HEK293 (cell line): ENCODE data around the gene KIAA1191.

ENCODE experiments used
- EGR2 ChIP-seq: fragments of 450-650 bp; formaldehyde crosslinking; IDR thresholded peaks from 2 replicates; pipeline ENCODE4 v1.5.1; 2016; ENCODE audit warnings: low read depth, missing biosample characterization, missing genetic modification characterization
- GLIS1 ChIP-seq: fragments of 450-650 bp; formaldehyde crosslinking; IDR thresholded peaks from 2 replicates; pipeline ENCODE4 v1.5.1; 2016; ENCODE audit warnings: missing biosample characterization, missing genetic modification characterization
- HOXA7 ChIP-seq: sonication (generic); formaldehyde crosslinking; IDR thresholded peaks from 2 replicates; pipeline ENCODE4 v1.8.1; 2022; ENCODE audit warnings: missing genetic modification reagents, borderline replicate concordance
- KLF10 ChIP-seq: fragments of 450-650 bp; IDR thresholded peaks from 2 replicates; pipeline ENCODE4 v1.5.1; 2018; ENCODE audit warnings: missing biosample characterization, mild to moderate bottlenecking, missing genetic modification characterization
- SETDB1 ChIP-seq: IDR thresholded peaks from one replicate; pipeline ENCODE4 v1.6.1; 2017; ENCODE audit warnings: mild to moderate bottlenecking, low read length, moderate library complexity, mixed read lengths; ENCODE audit not compliant: insufficient read length
- ZBTB20 ChIP-seq: fragments of 450-650 bp; formaldehyde crosslinking; IDR thresholded peaks from 2 replicates; pipeline ENCODE4 v1.5.1; 2016; ENCODE audit warnings: missing biosample characterization, missing genetic modification characterization
- ZBTB44 ChIP-seq: fragments of 450-650 bp; IDR thresholded peaks from 2 replicates; pipeline ENCODE4 v1.5.1; 2018; ENCODE audit warnings: missing biosample characterization, mild to moderate bottlenecking, missing genetic modification characterization
- ZBTB7A ChIP-seq: fragments of 450-650 bp; formaldehyde crosslinking; IDR thresholded peaks from 2 replicates; pipeline ENCODE4 v1.5.1; 2016; ENCODE audit warnings: low read depth, missing biosample characterization, missing genetic modification characterization
- ZFP69B ChIP-seq: fragments of 450-650 bp; formaldehyde crosslinking; IDR thresholded peaks from 2 replicates; pipeline ENCODE4 v1.5.1; 2016; ENCODE audit warnings: missing biosample characterization, missing genetic modification characterization
- ZIC2 ChIP-seq: fragments of 450-650 bp; formaldehyde crosslinking; IDR thresholded peaks from 2 replicates; pipeline ENCODE4 v1.5.1; 2016; ENCODE audit warnings: missing biosample characterization, missing genetic modification characterization
- ZNF10 ChIP-seq: fragments of 450-650 bp; formaldehyde crosslinking; IDR thresholded peaks from 2 replicates; pipeline ENCODE4 v1.5.1; 2017; ENCODE audit warnings: missing biosample characterization, missing genetic modification characterization
- ZNF214 ChIP-seq: fragments of 450-650 bp; formaldehyde crosslinking; IDR thresholded peaks from 2 replicates; pipeline ENCODE4 v1.5.1; 2017; ENCODE audit warnings: missing biosample characterization, mild to moderate bottlenecking, missing genetic modification characterization, borderline replicate concordance
- ZNF266 ChIP-seq: fragments of 450-650 bp; formaldehyde crosslinking; IDR thresholded peaks from 2 replicates; pipeline ENCODE4 v1.5.1; 2016; ENCODE audit warnings: missing biosample characterization, missing genetic modification characterization, low read depth
- ZNF280C ChIP-seq: fragments of 450-650 bp; formaldehyde crosslinking; IDR thresholded peaks from 2 replicates; pipeline ENCODE4 v1.5.1; 2016; ENCODE audit warnings: missing biosample characterization, missing genetic modification characterization
- ZNF292 ChIP-seq: fragments of 450-650 bp; formaldehyde crosslinking; IDR thresholded peaks from 2 replicates; pipeline ENCODE4 v1.5.1; 2016; ENCODE audit warnings: low read depth, missing biosample characterization, missing genetic modification characterization, borderline replicate concordance
- ZNF302 ChIP-seq: fragments of 450-650 bp; formaldehyde crosslinking; IDR thresholded peaks from 2 replicates; pipeline ENCODE4 v1.5.1; 2016; ENCODE audit warnings: missing biosample characterization, missing genetic modification characterization, low read depth
- ZNF311 ChIP-seq: fragments of 450-650 bp; formaldehyde crosslinking; IDR thresholded peaks from 2 replicates; pipeline ENCODE4 v1.5.1; 2017; ENCODE audit warnings: missing biosample characterization, missing genetic modification characterization, borderline replicate concordance
- ZNF354C ChIP-seq: fragments of 450-650 bp; formaldehyde crosslinking; IDR thresholded peaks from 2 replicates; pipeline ENCODE4 v1.5.1; 2016; ENCODE audit warnings: missing biosample characterization, missing genetic modification characterization, low read depth, borderline replicate concordance
- ZNF416 ChIP-seq: fragments of 450-650 bp; formaldehyde crosslinking; IDR thresholded peaks from 2 replicates; pipeline ENCODE4 v1.5.1; 2016; ENCODE audit warnings: missing biosample characterization, missing genetic modification characterization
- ZNF433 ChIP-seq: fragments of 450-650 bp; formaldehyde crosslinking; IDR thresholded peaks from 2 replicates; pipeline ENCODE4 v1.5.1; 2016; ENCODE audit warnings: missing biosample characterization, missing genetic modification characterization, low read depth
- ZNF501 ChIP-seq: fragments of 450-650 bp; formaldehyde crosslinking; IDR thresholded peaks from 2 replicates; pipeline ENCODE4 v1.5.1; 2016; ENCODE audit warnings: missing biosample characterization, missing genetic modification characterization
- ZNF558 ChIP-seq: fragments of 450-650 bp; formaldehyde crosslinking; IDR thresholded peaks from 2 replicates; pipeline ENCODE4 v1.5.1; 2016; ENCODE audit warnings: missing biosample characterization, missing genetic modification characterization
- ZNF621 ChIP-seq: fragments of 450-650 bp; formaldehyde crosslinking; IDR thresholded peaks from 2 replicates; pipeline ENCODE4 v1.5.1; 2017; ENCODE audit warnings: missing biosample characterization, missing genetic modification characterization
- ZNF626 ChIP-seq: fragments of 450-650 bp; sonication (Bioruptor Pico); formaldehyde crosslinking; IDR thresholded peaks from 2 replicates; pipeline ENCODE4 v1.5.1; 2018; ENCODE audit warnings: missing biosample characterization, missing genetic modification characterization, inconsistent platforms
- ZNF629 ChIP-seq: fragments of 450-650 bp; formaldehyde crosslinking; IDR thresholded peaks from 2 replicates; pipeline ENCODE4 v1.5.1; 2017; ENCODE audit warnings: missing biosample characterization, missing genetic modification characterization
- ZNF664 ChIP-seq: fragments of 450-650 bp; formaldehyde crosslinking; IDR thresholded peaks from 2 replicates; pipeline ENCODE4 v1.5.1; 2016; ENCODE audit warnings: missing biosample characterization, missing genetic modification characterization
- ZNF670 ChIP-seq: fragments of 450-650 bp; formaldehyde crosslinking; IDR thresholded peaks from 2 replicates; pipeline ENCODE4 v1.5.1; 2016; ENCODE audit warnings: missing biosample characterization, missing genetic modification characterization, low read depth
- ZNF768 ChIP-seq: fragments of 450-650 bp; formaldehyde crosslinking; IDR thresholded peaks from 2 replicates; pipeline ENCODE4 v1.5.1; 2018; ENCODE audit warnings: missing biosample characterization, mild to moderate bottlenecking, missing genetic modification characterization
- ZNF843 ChIP-seq: fragments of 450-650 bp; formaldehyde crosslinking; IDR thresholded peaks from 2 replicates; pipeline ENCODE4 v1.5.1; 2016; ENCODE audit warnings: missing biosample characterization, missing genetic modification characterization
- ZSCAN23 ChIP-seq: fragments of 450-650 bp; formaldehyde crosslinking; IDR thresholded peaks from 2 replicates; pipeline ENCODE4 v1.5.1; 2016; ENCODE audit warnings: missing biosample characterization, missing genetic modification characterization
- TF ChIP-seq, protein P1 (sequence below): sonication (generic); formaldehyde crosslinking; IDR thresholded peaks from 2 replicates; pipeline ENCODE4 v1.8.1; 2022; ENCODE audit warnings: mild to moderate bottlenecking, moderate library complexity, missing genetic modification reagents
- TF ChIP-seq, protein P2 (sequence below): fragments of 450-650 bp; formaldehyde crosslinking; IDR thresholded peaks from 2 replicates; pipeline ENCODE4 v1.5.1; 2016; ENCODE audit warnings: missing biosample characterization, missing genetic modification characterization

KIAA1191 gene

DNA sequence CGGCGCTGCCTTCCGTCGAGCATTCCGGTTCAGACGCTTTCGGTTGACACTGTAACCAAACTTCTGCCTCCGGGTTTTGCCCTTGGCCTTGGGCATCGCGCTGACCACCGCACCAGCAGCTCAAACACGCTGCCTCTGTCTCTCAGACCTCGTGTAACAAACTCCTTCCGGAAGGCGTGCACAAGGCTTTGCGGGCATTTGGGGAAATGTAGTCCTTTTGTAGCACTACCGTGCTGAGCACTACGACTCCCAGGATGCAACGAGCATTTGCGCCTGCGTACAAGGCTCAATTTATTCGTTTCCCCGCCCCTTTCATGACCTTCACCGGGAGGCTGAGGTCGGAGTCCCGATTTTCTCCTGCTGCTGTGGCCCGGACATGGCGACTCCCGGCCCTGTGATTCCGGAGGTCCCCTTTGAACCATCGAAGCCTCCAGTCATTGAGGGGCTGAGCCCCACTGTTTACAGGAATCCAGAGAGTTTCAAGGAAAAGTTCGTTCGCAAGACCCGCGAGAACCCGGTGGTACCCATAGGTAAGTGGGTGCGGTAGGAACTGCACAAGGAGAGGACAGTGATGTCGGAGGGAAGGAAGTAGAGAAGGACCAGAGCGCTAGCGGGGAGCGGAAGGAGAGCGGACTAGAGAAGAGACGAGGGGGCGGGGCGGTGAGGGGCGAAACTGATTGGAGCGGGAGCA is 27.0 kb upstream of the KIAA1191 start, which contains the start of the genes HIGD2A and NOP16 (continued):
- TF ChIP-seq ZNF280C (tag by site-specific recombination) (no peak), ZNF416 (no peak), ZNF621 (tag by site-specific recombination) (no peak), ZNF626 (no peak), ZNF501 (tag by site-specific recombination) (peak; percentile 100), ZNF214 (tag by site-specific recombination) (no peak), KLF10 (peak; percentile 99), ZNF311 (tag by site-specific recombination) (no peak), EGR2 (peak; percentile 76; the same call in 1 of the 2 replicates), ZNF354C (tag by site-specific recombination) (no peak), ZSCAN23 (tag by site-specific recombination) (peak; percentile 96), ZFP69B (tag by site-specific recombination) (peak; percentile 94), ZNF768 (tag by site-specific recombination) (no peak), ZNF843 (tag by site-specific recombination) (peak; percentile 82), ZBTB20 (tag by site-specific recombination) (peak; percentile 85), HOXA7 (no peak), ZNF670 (tag by site-specific recombination) (no peak), ZNF433 (no peak), ZNF629 (tag by site-specific recombination) (peak; percentile 91), ZNF558 (tag by site-specific recombination) (peak; percentile 57; the same call in 1 of the 2 replicates), SETDB1 (no peak), ZBTB44 (no peak), ZNF292 (no peak), GLIS1 (tag by site-specific recombination) (0 out of 2 replicates have a peak, but pooled peaks have one; percentile 57), ZNF266 (tag by site-specific recombination) (peak; percentile 10; the same call in 1 of the 2 replicates), ZNF10 (tag by site-specific recombination) (peak; percentile 92), ZNF302 (tag by site-specific recombination) (0 out of 2 replicates have a peak, but pooled peaks have one; percentile 19), ZIC2 (peak; percentile 79), ZNF664 (tag by site-specific recombination) (peak; percentile 81), ZBTB7A (tag by site-specific recombination) (peak; percentile 98)
- TF ChIP-seq, protein P1, sequence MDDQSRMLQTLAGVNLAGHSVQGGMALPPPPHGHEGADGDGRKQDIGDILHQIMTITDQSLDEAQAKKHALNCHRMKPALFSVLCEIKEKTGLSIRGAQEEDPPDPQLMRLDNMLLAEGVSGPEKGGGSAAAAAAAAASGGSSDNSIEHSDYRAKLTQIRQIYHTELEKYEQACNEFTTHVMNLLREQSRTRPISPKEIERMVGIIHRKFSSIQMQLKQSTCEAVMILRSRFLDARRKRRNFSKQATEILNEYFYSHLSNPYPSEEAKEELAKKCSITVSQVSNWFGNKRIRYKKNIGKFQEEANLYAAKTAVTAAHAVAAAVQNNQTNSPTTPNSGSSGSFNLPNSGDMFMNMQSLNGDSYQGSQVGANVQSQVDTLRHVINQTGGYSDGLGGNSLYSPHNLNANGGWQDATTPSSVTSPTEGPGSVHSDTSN (CRISPR knock-in tag), result no peak; the same call in 1 of the 2 replicates
- TF ChIP-seq, protein P2, sequence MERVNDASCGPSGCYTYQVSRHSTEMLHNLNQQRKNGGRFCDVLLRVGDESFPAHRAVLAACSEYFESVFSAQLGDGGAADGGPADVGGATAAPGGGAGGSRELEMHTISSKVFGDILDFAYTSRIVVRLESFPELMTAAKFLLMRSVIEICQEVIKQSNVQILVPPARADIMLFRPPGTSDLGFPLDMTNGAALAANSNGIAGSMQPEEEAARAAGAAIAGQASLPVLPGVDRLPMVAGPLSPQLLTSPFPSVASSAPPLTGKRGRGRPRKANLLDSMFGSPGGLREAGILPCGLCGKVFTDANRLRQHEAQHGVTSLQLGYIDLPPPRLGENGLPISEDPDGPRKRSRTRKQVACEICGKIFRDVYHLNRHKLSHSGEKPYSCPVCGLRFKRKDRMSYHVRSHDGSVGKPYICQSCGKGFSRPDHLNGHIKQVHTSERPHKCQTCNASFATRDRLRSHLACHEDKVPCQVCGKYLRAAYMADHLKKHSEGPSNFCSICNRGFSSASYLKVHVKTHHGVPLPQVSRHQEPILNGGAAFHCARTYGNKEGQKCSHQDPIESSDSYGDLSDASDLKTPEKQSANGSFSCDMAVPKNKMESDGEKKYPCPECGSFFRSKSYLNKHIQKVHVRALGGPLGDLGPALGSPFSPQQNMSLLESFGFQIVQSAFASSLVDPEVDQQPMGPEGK, result peak; percentile 92
